HS-27A (cell line): ENCODE measurements around the gene COQ5.
A peak's percentile ranks its signal among the peaks of the same experiment; 100 is the strongest.

Experiments
- DNase-seq: peaks from one replicate; pipeline ENCODE4 v3.0.0-alpha.2; 2012; ENCODE audit warnings: low read depth, missing footprints

Gene COQ5

GRCh38 chr12:120483621-120484020 is 45.3 kb downstream of the COQ5 start:
- no peak for DNase-seq

- no peak for DNase-seq
Measured at GRCh38 chr12:120481022-120481767, 47.8 kb downstream of the COQ5 start.

GRCh38 chr12:120480211-120480610 is 48.7 kb downstream of the COQ5 start:
- no peak for DNase-seq

GRCh38 chr12:120479458-120479857 is 49.5 kb downstream of the COQ5 start:
- DNase-seq = no peak

- no peak for DNase-seq
Measured at GRCh38 chr12:120475643-120476042, 53.3 kb downstream of the COQ5 start.

- DNase-seq = peak; percentile 71
Measured at GRCh38 chr12:120474616-120474960, 54.4 kb downstream of the COQ5 start.

- no peak for DNase-seq
Measured at GRCh38 chr12:120473807-120474615, 54.9 kb downstream of the COQ5 start.

GRCh38 chr12:120472521-120472920 is 56.4 kb downstream of the COQ5 start:
- no peak for DNase-seq

- DNase-seq = no peak
Measured at GRCh38 chr12:120470150-120470784, 58.7 kb downstream of the COQ5 start.

GRCh38 chr12:120469450-120470149 is 59.4 kb downstream of the COQ5 start, which contains the start of gene SRSF9:
Gene SRSF9, minus strand, starts transcription at chr12:120469748. Its CDS starts 139 bp downstream, at chr12:120469609.
- peak; percentile 73 for DNase-seq

GRCh38 chr12:120468821-120469449 is 60.0 kb downstream of the COQ5 start:
- DNase-seq = no peak

- no peak for DNase-seq
Measured at GRCh38 chr12:120468325-120468820, 60.6 kb downstream of the COQ5 start.

- no peak for DNase-seq
Measured at GRCh38 chr12:120467439-120467838, 61.5 kb downstream of the COQ5 start.

GRCh38 chr12:120466560-120467315 is 62.2 kb downstream of the COQ5 start:
- no peak for DNase-seq

GRCh38 chr12:120465756-120466155 is 63.2 kb downstream of the COQ5 start:
- DNase-seq = no peak

- no peak for DNase-seq
Measured at GRCh38 chr12:120463712-120464111, 65.2 kb downstream of the COQ5 start.

- no peak for DNase-seq
Measured at GRCh38 chr12:120462099-120462640, 66.8 kb downstream of the COQ5 start.

- DNase-seq = no peak
Measured at GRCh38 chr12:120460157-120460556, 68.8 kb downstream of the COQ5 start.

GRCh38 chr12:120457133-120457532 is 71.8 kb downstream of the COQ5 start:
- no peak for DNase-seq

- no peak for DNase-seq
Measured at GRCh38 chr12:120455302-120455701, 73.7 kb downstream of the COQ5 start.
